GM21447 (cell line): ENCODE measurements around the gene ATAD3A.
"Not testable (repeated sequence)": the region's sequence is repeated elsewhere in the genome, so short reads cannot be mapped to it uniquely, and the experiment has no call there.

Experiments
- ATAC-seq: cut with Tn5 transposase; IDR thresholded peaks from one replicate; pipeline ENCODE4 v1.9.1; 2021; ENCODE audit not compliant: unreplicated experiment

The ATAD3A gene

DNA sequence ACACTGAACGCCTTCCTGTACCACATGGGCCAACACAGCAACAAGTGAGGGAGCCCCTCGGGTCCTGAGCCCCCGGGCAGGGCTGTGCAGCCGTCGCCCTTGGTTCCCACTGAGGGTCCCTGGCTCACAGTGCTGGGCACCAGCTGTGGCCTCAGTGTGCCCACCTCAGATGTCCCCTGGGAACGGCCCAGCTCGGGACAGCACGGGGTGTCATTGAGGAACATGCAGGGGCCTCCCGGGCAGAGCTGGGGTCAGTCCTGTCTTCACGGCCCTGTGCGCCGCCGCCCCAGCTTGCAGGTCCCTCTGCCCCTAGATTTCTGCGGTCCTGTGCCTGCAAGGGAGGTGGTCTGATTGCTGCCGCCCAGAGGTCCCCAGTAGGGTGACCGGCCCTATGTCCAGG is 22.7 kb upstream of the ATAD3A start:
- no peak for ATAC-seq

DNA sequence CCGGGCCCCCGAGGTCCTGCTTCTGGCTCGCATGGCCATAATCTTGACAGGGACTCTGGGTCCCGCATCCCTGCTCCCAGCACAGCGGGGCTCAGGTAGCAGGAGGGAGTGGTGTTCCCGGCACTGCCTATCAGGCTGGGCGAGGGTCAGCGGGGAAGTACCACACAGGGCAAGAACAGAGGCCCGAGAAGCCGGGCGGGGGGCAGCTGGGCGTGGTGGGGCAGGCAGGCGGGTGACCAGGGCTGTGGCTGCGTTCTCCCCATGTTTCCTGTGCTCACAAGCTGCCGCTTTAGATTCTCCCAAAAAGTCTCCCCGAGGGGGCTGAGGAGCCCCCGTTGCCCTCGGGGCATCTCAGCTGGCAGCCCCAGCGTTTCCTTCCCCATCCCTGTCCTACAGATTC is 22.1 kb upstream of the ATAD3A start:
- no peak for ATAC-seq

DNA sequence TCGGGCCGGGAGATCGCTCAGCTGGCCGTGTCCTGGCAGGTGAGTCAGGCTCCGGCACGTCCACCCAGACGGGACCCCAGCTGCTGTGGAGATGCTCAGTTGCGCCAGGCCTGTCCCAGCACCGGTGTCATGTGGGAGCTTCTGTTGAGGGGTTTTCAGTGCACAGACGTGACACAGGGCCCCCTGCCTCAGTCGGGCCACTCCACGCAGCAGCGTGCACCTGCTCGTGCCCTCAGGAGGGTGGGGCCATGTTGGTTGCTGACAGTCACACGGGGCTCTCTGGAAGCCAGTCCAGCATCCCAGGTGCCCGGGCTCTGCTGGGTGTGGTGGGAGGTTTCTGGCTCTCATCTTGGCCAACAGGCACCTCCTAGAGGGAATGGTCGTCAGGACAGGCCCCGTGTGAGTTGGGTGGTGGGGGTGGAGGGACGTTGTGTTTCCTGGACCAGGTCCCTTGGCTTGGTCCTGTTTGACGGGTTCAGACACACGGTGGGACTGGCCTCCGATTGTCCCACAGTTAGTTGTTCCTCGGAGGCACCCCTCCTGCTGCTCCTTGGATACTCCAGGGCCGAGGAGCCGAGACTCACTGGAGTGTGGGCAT is 21.2 kb upstream of the ATAD3A start:
- no peak for ATAC-seq

DNA sequence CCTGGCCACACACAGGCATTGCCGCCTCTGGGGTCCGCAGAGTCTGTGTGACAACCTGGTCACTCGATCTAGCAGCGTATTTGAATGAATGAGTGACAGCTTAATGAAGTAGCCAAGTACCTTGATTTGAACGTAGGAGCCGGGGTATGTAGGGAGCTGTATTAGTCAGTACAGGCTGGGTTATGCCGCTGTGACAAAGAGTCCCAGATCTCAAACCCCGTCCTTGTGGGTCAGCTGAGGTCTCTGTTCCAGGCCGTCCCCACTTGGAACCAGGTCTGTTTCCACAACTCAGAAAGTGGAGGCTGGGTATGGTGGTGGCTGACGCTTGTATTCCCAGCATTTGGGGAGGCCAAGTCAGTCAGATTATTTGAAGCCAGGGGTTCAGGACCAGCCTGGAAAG is 20.4 kb upstream of the ATAD3A start:
- ATAC-seq = no peak

DNA sequence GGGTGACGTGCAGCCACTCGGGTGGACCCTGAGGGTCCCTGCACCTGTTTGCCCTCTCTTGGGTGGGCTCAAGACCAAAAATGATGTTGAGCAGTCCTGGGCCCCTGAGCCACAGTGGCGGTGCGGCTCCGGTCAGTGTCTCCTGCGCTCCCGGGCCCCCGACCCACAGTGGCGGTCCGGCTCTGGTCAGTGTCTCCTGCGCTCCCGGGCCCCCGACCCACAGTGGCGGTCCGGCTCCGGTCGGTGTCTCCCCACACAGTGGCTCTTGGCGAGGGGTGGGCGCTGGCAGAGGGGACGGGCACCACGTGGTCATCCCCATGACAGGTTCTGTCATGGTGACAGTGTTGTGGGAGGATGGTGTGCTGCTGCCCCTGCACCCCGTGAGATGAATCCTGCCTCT is 17.7 kb upstream of the ATAD3A start:
- ATAC-seq = not testable (repeated sequence)

DNA sequence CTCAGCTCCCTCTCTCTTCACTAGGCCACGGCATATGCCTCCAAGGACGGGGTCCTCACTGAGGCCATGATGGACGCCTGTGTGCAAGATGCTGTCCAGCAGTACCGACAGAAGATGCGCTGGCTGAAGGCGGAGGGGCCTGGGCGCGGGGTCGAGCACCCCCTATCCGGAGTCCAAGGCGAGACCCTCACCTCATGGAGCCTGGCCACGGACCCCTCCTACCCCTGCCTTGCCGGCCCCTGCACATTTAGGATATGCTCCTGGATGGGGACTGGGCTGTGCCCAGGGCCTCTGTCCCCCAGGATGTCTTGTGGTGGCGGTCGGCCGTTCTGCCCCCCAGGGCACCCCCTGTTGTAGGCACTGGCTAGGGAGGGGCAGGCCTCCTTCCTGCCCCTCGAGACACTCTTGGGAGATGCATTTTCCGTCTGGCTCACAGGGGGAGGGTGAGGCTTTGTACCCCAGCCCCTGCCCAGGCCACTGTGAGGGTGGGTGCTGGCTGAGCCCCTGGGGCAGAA is 16.4 kb upstream of the ATAD3A start:
- ATAC-seq = not testable (repeated sequence)

DNA sequence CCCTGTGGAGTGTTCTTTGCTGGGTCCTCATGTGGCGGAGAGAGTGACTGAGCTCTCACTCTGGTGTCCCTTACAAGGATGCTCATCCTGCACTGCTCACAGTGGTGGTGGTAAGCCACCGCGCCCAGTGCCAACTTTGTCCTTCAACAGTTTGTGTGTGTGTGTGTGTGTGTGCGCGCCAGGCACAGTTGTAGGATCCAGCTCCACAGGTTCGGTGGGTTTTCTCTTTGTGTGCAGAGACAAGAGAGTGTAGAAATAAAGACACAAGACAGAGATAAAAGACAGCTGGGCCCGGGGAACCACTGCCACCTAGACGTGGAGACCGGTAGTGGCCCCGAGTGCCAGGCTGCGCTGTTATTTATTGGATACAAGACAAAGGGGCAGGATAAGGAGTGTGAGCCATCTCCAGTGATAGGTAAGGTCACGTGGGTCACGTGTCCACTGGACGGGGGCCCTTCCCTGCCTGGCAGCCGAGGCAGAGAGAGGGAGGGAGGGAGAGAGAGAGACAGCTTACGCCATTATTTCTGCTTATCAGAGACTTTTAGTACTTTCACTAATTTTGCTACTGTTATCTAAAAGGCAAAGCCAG is 7.1 kb upstream of the ATAD3A start:
- not testable (repeated sequence) for ATAC-seq

DNA sequence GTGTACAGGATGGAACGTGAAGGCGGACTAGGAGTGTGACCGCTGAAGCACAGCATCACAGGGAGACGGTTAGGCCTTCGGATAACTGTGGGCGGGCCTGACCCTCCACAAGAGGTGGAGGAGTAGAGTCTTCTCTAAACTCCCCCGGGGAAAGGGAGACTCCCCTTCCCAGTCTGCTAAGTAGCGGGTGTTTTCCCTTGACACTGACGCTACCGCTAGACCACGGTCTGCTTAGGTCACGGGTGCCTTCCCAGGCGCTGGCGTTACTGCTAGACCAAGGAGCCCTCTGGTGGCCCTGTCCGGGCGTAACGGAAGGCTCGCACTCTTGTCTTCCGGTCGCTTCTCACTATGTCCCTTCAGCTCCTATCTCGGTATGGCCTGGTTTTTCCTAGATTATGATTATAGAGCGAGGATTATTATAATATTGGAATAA is 6.6 kb upstream of the ATAD3A start:
- ATAC-seq = not testable (repeated sequence)

DNA sequence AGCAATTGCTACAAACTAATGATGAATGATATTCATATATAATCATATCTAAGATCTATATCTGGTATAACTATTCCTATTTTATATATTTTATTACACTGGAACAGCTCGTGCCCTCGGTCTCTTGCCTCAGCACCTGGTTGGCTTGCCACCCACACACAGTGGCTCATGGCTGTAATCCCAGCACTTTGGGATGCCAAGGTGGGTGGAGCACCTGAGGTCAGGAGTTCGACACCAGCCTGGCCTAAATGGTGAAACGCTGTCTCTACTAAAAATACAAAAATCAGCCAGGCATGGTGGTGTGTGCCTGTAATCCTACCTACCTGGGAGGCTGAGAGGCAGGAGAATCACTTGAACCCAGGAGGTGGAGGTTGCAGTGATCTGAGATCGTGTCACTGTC is 6.2 kb upstream of the ATAD3A start:
- ATAC-seq = not testable (repeated sequence)

DNA sequence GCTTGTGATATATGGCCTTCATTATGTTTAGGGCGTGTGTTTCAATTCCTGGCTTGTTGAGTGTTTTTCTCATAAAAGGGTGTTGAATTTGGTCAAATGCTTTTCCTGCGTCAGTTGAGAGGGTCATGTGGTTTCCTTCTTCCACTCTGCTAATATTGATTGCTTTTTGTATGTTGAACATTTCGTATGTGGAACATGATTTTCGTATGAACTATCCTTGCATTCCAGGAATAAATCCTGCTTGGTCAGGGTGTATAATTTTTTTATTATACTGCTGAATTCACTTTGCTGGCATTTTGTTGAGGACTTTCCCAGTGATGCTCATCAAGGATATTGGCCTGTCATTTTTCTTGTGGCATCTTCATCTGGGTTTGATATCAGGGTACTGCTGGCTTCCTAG is 4.7 kb upstream of the ATAD3A start:
- no peak for ATAC-seq

DNA sequence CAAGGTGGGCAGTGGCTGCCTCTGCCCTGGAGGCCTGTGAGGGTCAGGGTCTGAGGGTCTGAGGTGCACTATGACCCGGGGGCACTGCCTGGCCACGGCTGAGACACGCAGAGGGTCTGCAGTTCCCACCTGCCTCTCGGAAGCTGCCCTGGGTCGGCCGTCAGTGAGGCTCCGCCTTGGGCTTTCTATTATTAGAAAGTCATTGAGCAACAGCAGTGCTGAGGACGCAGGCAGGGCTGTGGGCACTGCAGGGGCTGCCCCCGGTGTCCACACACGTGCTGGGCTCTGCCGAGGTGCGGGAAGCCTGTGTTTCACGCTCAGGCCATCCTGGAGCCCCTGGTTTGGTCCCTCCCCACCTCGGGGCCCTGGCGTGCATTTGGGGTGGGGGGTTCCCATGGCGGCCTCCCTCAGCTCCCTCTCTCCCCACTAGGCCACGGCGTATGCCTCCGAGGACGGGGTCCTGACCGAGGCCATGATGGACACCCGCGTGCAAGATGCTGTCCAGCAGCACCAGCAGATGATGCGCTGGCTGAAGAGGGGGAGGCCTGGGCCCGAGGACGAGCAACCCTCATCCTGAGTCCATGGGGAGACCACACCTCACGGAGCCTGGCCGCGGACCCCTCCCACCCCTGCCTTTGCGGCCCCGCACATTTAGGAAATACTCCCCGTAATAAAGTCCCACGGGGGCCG is 3.0 kb upstream of the ATAD3A start:
- ATAC-seq = not testable (repeated sequence)

DNA sequence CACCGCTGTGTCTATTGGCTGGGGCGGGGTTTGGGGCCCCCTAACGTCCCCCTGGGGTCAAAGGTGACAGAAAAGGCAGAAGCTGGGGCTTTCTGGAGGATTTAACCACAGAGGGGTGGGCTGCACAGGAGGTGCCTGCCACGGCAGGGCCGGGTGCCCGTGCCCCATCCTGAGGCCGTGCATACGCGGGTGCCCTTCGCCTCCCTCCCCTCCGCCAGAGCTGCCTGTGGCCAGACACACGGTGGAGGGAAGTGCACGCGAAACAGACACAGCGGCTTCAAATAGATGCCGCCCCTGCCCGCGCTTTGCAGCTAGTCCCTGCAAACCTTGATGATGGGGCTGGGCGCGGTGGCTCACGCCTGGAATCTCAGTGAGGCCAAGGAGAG is 2.5 kb upstream of the ATAD3A start:
- not testable (repeated sequence) for ATAC-seq

DNA sequence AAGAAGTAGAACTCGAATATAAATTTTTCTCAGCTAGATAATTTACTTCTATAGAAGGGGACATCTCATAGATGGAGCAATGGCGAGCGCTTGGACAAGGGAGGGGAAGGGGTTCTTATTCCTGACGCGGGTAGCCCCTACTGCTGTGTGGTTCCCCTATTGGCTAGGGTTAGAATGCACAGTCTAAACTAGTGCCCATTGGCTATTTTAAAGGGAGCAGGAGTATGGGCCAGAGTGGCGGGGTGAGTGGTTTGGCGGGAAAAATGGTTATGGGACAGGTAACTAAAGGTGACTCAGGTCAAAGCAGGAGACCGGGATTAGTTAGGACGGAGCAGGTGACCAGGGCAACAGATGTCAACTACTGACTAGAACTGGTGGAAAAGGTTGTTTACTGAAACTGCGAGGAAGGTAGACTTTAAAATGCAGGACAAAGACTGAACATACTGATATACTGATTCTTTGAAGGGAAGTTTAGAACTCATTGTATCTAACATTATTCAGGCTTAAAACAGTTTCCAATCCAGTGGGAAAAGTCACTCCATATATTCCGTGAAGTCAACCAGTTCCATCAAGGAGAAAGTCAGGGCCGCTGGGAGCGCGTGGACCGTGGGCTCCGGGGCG is 940 bp upstream of the ATAD3A start:
- ATAC-seq = no peak

DNA sequence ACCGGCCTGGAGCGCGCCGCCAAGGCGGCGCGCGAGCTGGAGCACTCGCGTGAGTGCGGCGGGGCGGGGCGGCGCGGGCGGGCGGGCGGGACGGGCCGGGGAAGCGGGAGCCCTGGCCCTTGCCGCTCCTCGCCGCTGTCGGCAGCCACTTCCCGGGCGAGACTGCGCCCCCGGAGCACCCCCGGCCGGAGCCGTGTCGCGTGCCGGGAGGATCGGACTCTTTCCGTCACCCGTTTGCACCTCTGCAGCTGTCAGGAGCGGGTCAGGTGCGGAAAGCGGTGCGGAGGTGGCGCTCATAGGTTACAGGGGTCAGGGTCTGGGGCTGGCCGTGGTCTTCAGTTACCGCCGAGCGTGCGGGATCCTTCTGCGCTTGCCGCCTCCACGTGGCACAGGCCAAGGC is 463 bp downstream of the ATAD3A start:
- peak; percentile 21 for ATAC-seq

DNA sequence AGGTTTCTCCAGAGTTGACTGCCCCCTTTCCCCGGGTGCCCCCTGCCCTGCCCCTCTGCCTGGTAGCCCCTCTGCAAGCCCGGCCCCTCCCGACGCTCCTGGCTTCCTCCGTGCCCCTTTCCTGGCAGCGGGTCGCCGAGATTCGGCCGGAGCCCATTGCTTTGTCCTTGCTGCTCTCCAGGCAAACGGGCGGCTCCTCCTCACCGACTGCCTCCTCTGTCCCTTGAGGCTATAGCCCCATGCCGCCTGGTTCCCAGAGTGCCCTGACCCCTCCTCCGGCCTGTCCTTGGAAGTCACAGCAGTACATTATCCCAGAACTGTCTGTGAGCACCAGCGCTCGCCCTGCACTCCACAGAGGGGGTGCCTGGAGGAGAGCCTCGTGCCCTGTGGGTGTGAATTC is 1.7 kb downstream of the ATAD3A start:
- not testable (repeated sequence) for ATAC-seq

DNA sequence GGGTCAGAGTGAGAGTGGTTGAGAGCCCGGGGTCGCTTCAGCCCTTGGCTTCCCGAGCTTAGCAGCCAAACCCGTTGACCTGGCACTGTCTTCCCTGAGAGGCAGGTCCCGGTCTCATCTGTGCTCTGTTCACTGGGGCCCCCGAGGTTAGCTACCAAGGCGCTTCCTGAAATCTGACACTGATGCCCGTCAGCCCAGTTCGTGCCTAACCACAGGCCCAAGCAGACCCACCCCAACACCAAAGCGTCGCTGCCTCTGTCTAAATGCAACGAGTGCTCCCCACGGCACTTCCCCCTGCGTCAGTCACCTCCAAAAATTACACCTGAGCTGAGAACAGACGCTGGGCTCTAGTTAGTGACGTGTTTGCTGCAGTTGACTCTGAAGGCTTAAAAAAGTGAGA is 2.4 kb downstream of the ATAD3A start:
- ATAC-seq = not testable (repeated sequence)

DNA sequence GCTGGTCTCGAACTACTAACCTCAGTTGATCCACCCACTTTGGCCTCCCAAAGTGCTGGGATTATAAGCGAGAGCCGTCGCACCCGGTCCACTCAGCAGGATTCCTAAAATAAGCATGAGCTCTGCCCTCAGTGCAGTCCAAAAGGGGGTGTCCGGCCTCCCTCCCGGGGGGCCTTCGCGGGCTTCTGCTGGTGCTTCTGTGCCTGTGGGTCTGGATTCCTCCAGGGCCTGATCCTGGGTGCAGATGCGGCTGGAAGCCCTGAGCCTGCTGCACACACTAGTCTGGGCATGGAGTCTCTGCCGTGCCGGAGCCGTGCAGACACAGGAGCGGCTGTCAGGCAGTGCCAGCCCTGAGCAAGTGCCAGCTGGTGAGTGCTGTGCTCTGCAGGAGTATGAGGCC is 5.0 kb downstream of the ATAD3A start:
- not testable (repeated sequence) for ATAC-seq

DNA sequence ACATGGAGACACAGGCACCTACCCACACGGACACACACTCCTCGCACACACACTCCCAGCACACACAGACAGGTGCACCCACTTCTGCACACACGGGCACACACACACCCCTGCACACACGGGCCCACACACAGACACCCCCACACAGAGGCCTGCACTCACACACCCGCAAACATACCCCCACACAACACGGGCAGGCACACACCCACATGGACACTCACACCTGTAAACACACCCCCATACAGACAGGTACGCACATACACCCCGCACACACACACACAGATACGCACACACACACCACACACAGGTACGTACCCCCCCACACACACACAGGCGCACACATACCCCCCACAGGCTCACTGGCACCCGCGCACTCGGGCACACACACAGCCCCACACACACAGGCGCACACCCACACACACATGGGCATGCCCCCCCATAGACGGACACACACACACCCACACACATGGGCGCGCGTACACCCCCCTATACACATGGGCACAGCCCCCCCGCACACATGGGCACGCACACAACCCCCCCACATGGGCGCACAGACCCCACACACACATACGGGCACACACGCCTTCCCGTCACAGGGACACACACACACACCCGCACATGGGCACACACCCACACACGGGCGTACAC is 6.1 kb downstream of the ATAD3A start:
- ATAC-seq = no peak

DNA sequence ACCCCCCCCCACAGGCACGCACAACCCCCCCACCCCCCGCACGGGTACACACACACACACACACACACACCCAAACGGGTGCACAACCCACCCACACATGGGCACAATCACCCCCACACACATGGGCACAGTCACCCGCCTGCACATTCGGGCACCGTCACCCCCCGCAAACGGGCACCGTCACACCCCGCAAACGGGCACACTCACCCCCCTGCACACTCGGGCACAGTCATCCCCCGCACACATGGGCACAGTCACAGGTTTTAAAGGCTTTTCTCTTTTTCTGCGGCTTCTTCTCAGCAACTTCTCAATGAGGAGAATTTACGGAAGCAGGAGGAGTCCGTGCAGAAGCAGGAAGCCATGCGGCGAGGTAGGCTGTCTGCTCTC is 6.7 kb downstream of the ATAD3A start:
- ATAC-seq = not testable (repeated sequence)

DNA sequence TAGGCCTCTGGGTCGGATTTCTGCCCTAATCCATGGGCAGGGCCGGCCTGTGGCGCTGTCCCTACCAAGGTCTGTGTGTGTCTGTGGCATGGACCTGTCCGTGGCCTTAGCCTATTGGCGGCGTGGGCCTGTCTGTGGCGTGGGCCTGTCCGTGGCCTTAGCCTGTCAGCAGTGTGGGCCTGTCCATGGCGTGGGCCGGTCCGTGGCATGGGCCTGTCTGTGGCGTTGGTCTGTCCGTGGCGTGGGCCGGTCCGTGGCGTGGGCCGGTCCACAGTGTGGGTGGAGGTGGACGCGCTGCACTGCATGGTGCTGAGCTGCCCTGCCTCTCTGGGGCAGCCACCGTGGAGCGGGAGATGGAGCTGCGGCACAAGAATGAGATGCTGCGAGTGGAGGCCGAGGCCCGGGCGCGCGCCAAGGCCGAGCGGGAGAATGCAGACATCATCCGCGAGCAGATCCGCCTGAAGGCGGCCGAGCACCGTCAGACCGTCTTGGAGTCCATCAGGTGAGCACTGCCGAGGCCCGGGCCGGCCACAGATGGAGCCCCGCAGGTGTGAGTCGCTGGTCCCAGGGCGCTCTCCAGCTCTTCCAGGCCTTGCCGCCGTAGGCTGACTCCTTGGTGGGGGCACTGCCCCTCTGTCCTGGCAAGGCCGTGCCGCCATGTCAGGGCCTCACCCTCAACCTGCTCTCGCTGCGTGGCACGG is 8.0 kb downstream of the ATAD3A start:
- ATAC-seq = not testable (repeated sequence)

DNA sequence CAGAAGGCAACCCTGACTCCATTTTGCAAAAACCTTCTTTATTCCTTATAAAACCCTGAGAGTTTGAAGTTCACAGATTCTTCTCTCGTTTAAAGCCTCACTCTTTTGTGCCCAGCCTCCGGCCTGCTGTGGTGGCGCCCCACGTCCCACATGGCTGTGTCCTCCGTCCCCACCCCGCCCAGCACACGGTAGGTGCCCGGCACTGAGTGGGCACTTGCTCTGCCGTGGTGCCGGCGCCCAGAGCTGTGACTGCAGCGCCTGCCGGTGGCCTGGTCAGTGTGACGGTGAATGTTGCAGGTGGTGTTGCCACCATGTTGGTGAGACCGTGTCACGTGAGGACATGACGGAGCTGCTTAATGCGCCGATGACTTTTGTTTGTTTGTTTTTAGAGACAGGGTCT is 9.4 kb downstream of the ATAD3A start:
- no peak for ATAC-seq
